ENCODE data around the gene ACAP1.
"Not testable (repeated sequence)": the region's sequence is repeated elsewhere in the genome, so short reads cannot be mapped to it uniquely, and the experiment has no call there.

DNA sequence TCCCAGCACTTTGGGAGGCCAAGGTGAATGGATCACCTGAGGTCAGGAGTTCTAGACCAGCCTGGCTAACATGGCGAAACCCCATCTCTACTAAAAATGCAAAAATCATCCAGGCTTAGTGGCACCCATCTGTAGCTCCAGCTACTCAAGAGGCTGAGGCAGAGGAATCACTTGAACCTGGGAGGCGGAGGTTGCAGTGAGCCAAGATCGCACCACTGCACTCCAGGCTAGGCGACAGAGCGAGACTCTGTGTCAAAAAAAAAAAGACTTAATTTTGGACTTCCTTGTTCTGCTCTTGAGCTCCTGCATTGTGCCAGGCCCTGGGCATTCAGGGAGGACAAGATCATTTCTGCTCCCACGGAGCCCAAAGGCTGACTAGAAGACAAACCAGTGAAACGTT lies 1.3 kb downstream of the ACAP1 start:
- TF ChIP-seq POLR2A (IDR thresholded peaks at IDR 0.05) = not testable (repeated sequence)
- TF ChIP-seq, protein P1, sequence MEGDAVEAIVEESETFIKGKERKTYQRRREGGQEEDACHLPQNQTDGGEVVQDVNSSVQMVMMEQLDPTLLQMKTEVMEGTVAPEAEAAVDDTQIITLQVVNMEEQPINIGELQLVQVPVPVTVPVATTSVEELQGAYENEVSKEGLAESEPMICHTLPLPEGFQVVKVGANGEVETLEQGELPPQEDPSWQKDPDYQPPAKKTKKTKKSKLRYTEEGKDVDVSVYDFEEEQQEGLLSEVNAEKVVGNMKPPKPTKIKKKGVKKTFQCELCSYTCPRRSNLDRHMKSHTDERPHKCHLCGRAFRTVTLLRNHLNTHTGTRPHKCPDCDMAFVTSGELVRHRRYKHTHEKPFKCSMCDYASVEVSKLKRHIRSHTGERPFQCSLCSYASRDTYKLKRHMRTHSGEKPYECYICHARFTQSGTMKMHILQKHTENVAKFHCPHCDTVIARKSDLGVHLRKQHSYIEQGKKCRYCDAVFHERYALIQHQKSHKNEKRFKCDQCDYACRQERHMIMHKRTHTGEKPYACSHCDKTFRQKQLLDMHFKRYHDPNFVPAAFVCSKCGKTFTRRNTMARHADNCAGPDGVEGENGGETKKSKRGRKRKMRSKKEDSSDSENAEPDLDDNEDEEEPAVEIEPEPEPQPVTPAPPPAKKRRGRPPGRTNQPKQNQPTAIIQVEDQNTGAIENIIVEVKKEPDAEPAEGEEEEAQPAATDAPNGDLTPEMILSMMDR (IDR thresholded peaks at IDR 0.05) = not testable (repeated sequence)

Measured in testis (tissue), 2 donors.